ENCODE data around the gene TRIM43B.
"Not testable (repeated sequence)": the region's sequence is repeated elsewhere in the genome, so short reads cannot be mapped to it uniquely, and the experiment has no call there.

Gene TRIM43B

GRCh38 chr2:95433373-95433772 is 51.2 kb downstream of the TRIM43B start:
- not testable (repeated sequence) for DNase-seq

- not testable (repeated sequence) for DNase-seq
These were observed 54.6 kb downstream of the TRIM43B start for GRCh38 chr2:95429748-95430467.

- not testable (repeated sequence) for DNase-seq
These were observed 57.2 kb downstream of the TRIM43B start for GRCh38 chr2:95427196-95427867.

Data from NCI-H1092 treated with DMSO at 0.1 percent for 48 hours (cell line).